ENCODE data around the gene ZNF331.

DNA sequence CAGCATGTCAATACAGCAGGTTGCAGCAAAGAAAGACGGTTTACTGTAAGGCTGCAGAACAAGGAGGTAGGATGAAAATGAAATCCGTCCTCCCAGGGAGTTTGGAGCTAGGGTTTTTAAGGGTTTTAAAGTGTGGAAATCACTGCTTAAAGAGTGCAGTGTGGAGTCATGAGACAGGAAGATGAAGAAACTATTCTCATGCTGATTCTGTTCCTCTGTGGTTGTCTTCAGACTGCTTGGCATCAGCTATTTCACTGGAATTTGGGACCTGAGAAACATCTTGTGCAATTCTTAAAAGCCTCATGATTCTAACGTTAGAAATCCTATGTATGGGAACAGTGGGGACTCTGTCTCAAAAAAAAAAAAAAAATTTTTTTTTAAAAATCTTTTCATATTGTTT is 11.4 kb downstream of the ZNF331 start:
- no peak for TF ChIP-seq CTCF (IDR thresholded peaks at IDR 0.05)
- no peak for TF ChIP-seq POLR2A (IDR thresholded peaks at IDR 0.05)

All from stomach (tissue), 4 donors.